CD4-positive, alpha-beta memory T cell (primary cell): ENCODE data around the gene DPYSL5. TPM values are rescaled to one million over a fixed set of nuclear protein-coding genes. Genes with fewer than 3 reads are reported as not detected.
A peak's percentile ranks its signal among the peaks of the same experiment; 100 is the strongest.

Experiments
- CTCF ChIA-PET: fragments of 350-600 bp; sonication (Branson Sonifier 250); formaldehyde crosslinking; loops from one replicate; lab custom pipeline; 2021; ENCODE audit warnings: inconsistent platforms; ENCODE audit not compliant: partially characterized antibody; lab: Charles Lee
- POLR2A ChIA-PET: fragments of 350-600 bp; sonication (Branson Sonifier 250); formaldehyde crosslinking; loops from one replicate; lab custom pipeline; 2021; ENCODE audit not compliant: partially characterized antibody; lab: Charles Lee
- DNase-seq, 5 donors: peaks; one replicate each; pipeline versions ENCODE4 v3.0.0 to v3.0.0-alpha.2; 2020 to 2022; ENCODE audit warnings: mixed read lengths in 1 of 5
- H3K27ac ChIP-seq: one replicate; pipeline ENCODE4 v1.7.0; 2013; ENCODE audit warnings: low read depth, low read length
- H3K27me3 ChIP-seq: 2 replicates; pipeline ENCODE4 v1.7.0; 2013; ENCODE audit warnings: mild to moderate bottlenecking, low read length, moderate library complexity; ENCODE audit not compliant: insufficient read depth
- H3K36me3 ChIP-seq: 2 replicates; pipeline ENCODE4 v1.7.0; 2013; ENCODE audit warnings: mild to moderate bottlenecking, low read length, moderate library complexity; ENCODE audit not compliant: insufficient read depth
- H3K4me1 ChIP-seq: 2 replicates; pipeline ENCODE4 v1.7.0; 2013; ENCODE audit warnings: mild to moderate bottlenecking, low read length, moderate library complexity; ENCODE audit not compliant: insufficient read depth
- H3K4me3 ChIP-seq, 2 donors: one replicate each; pipeline ENCODE4 v1.7.0; 2013; ENCODE audit warnings: low read length in 2 of 2, mild to moderate bottlenecking in 1 of 2
- H3K9me3 ChIP-seq, 2 donors: one replicate each; pipeline ENCODE4 v1.7.0; 2013; ENCODE audit warnings: low read length in 2 of 2, control low read depth in 1 of 2; ENCODE audit not compliant: control insufficient read depth in 1 of 2
- H3K27ac Mint-ChIP-seq, 7 donors: one replicate each; pipeline ENCODE4 v1.8.0; 2020 to 2021; ENCODE audit warnings: mixed read lengths in 7 of 7, mild to moderate bottlenecking in 6 of 7, inconsistent platforms in 3 of 7, moderate library complexity in 3 of 7
- H3K27me3 Mint-ChIP-seq, 2 donors: one replicate each; pipeline ENCODE4 v1.8.0; 2020 to 2021; ENCODE audit warnings: mixed read lengths in 2 of 2
- H3K36me3 Mint-ChIP-seq, 2 donors: one replicate each; pipeline ENCODE4 v1.8.0; 2020 to 2021; ENCODE audit warnings: mixed read lengths in 2 of 2, inconsistent platforms in 1 of 2, mild to moderate bottlenecking in 1 of 2
- H3K4me1 Mint-ChIP-seq, 4 donors: one replicate each; pipeline ENCODE4 v1.8.0; 2020 to 2021; ENCODE audit warnings: mixed read lengths in 4 of 4, mild to moderate bottlenecking in 1 of 4
- H3K4me3 Mint-ChIP-seq, 8 donors: one replicate each; pipeline ENCODE4 v1.8.0; 2020 to 2021; ENCODE audit warnings: mixed read lengths in 8 of 8, mild to moderate bottlenecking in 7 of 8, moderate library complexity in 6 of 8, inconsistent platforms in 3 of 8
- H3K9me3 Mint-ChIP-seq, 8 donors: one replicate each; pipeline ENCODE4 v1.8.0; 2020 to 2021; ENCODE audit warnings: mixed read lengths in 8 of 8, mild to moderate bottlenecking in 5 of 8, inconsistent platforms in 3 of 8, moderate library complexity in 1 of 8
- intact Hi-C: fragments of 100-400 bp; cut with micrococcal nuclease; formaldehyde crosslinking; loops from one replicate; pipeline ENCODE4 v1.15.1; 2023
- polyA plus RNA-seq, 2 donors: library from polyadenylated mRNA; unstranded; fragments of 300-500 nt; fragmentation: Illumina TruSeq; gene quantifications; one replicate each; pipeline ENCODE4 v1.2.3, GENCODE V29; 2021
- total RNA-seq, 2 experiments: library from RNA; stranded (reverse); gene quantifications; one replicate each; pipeline ENCODE4 v1.2.3, GENCODE V29; 2021

DPYSL5 gene, protein sequence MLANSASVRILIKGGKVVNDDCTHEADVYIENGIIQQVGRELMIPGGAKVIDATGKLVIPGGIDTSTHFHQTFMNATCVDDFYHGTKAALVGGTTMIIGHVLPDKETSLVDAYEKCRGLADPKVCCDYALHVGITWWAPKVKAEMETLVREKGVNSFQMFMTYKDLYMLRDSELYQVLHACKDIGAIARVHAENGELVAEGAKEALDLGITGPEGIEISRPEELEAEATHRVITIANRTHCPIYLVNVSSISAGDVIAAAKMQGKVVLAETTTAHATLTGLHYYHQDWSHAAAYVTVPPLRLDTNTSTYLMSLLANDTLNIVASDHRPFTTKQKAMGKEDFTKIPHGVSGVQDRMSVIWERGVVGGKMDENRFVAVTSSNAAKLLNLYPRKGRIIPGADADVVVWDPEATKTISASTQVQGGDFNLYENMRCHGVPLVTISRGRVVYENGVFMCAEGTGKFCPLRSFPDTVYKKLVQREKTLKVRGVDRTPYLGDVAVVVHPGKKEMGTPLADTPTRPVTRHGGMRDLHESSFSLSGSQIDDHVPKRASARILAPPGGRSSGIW
- not detected for total RNA-seq
- not detected for polyA plus RNA-seq

DNA sequence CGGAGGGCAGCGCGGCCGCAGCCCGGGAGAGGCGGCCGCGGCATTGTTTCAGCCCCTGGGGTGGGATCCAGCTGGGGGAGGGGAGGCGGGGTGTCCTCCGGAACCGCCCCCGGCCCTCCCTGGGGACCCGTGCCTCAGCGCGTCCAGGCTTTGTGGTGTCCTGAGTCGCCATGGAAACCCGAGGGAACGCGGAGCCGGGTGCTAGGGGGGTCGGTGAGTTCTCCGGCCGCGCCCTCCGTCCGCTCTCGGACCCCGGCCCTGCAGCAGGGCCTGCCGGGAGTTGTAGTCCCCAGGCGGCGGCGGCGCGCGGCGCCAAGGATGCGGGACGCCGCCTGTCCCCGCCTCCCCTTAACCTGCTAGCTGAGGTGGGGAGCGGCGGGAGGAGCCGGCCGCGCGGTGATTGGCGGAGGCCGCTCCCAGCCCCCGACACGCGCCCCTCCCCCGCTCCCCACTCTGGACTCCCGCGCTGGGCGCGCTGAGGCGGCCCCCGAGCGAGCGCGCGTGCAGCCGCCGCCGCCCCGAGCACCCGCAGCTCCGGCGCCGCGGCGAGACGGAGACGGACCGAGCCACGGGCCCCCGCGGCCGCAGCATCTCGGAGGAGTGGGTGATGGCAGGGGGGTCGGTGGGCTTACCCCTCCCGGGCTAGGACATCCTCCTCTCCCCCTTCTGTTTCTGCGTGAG lies at the start of gene DPYSL5:
DPYSL5 (plus strand) TSS at position 478 of the 681 bp plus-strand sequence. CDS start 50,368 bp downstream, outside the sequence.
- Mint-ChIP-seq H3K9me3 (peaks cover 0 to 2% (median 0%) of the 10 kb centered on the region in 8 donors), H3K4me3 (peak within 1 kb of the TSS; percentile 71 to 92 (median 76)), H3K36me3 (no peaks in the 10 kb centered on the region), H3K27me3 (peaks cover 39 to 41% of the 10 kb centered on the region in 2 donors), H3K27ac (no peak within 1 kb of the TSS), H3K4me1 (peaks cover 2 to 27% (median 8%) of the 10 kb centered on the region in 4 donors)
- no peak for DNase-seq
- CTCF ChIA-PET = interaction anchor here (1.5 kb wide), 1 partner anchor 75 kb away, joined by 3 read pairs; no protein-coding TSS in a partner anchor
- Histone ChIP-seq H3K4me1 (peaks cover 38% of the 10 kb centered on the region), H3K27ac (no peak within 1 kb of the TSS), H3K9me3 (no peaks in the 10 kb centered on the region), H3K27me3 (peaks cover 43% of the 10 kb centered on the region), H3K4me3 (peak within 1 kb of the TSS in 1 of 2 donors; percentile 19), H3K36me3 (no peaks in the 10 kb centered on the region)
- POLR2A ChIA-PET = no interaction called here
- intact Hi-C loops = loop anchor here (5.0 kb wide), 1 partner anchor 75 kb away; no protein-coding TSS in a partner anchor

DNA sequence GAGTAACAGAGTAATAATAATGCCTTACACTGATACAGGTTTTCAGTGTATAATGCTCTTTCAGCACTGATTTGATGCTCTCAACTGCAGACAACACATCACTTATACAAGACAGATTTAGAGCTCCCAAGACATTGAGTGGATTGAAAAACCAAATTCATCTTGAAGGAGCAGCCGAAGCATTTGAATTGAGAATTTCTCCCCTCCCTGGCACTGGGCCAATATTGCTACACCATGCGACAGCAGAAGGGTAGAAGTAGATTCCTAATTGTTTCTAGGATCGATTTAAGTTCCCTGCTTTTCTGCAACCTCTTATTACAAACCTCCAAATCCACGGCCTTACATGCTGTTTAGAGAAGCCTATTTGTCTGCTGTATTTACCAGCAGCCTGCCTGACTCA lies 46.6 kb upstream of the DPYSL5 start:
- H3K4me1 Mint-ChIP-seq = no peaks in the 10 kb centered on the region
- H3K27me3 Mint-ChIP-seq = no peaks in the 10 kb centered on the region
- ChIA-PET POLR2A (no interaction called here), CTCF (no interaction called here)
- no peaks in the 10 kb centered on the region for H3K4me1 ChIP-seq
- H3K36me3 Mint-ChIP-seq = no peaks in the 10 kb centered on the region
- no peak overlapping the region for H3K4me3 Mint-ChIP-seq
- H3K9me3 ChIP-seq = no peaks in the 10 kb centered on the region
- peak overlapping the region in 1 of 7 donors; percentile 48 for H3K27ac Mint-ChIP-seq
- no peaks in the 10 kb centered on the region for H3K27me3 ChIP-seq
- no peaks in the 10 kb centered on the region for H3K9me3 Mint-ChIP-seq
- H3K4me3 ChIP-seq = no peak overlapping the region
- DNase-seq = no peak
- H3K27ac ChIP-seq = no peak overlapping the region
- H3K36me3 ChIP-seq = no peaks in the 10 kb centered on the region
- intact Hi-C loops = no loop called here

DNA sequence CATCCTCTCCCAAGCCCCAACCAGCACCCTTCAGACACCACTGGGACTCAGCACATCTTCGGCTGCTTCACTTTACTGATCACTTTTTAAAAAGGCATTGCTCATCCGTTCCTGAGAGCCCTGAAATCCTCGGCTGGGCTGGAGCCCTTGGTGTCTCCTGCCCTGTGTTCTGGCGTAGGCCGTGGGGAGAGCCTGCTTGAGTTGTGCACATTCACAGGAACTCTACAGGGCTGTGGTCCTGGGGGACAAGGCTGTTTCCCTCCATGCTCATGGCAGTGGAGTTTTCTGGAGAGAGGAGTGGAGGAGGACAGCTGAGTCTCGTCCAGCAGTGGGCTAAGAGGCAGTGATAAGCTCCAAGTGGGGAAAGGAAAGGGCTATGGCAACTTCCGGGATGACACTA lies 46.1 kb upstream of the DPYSL5 start:
- H3K4me1 ChIP-seq = no peaks in the 10 kb centered on the region
- Mint-ChIP-seq H3K27me3 (no peaks in the 10 kb centered on the region), H3K4me1 (no peaks in the 10 kb centered on the region), H3K9me3 (no peaks in the 10 kb centered on the region), H3K27ac (peak overlapping the region in 2 of 7 donors; percentile 41 to 48), H3K4me3 (no peak overlapping the region), H3K36me3 (no peaks in the 10 kb centered on the region)
- no peak for DNase-seq
- H3K27ac ChIP-seq = no peak overlapping the region
- H3K27me3 ChIP-seq = no peaks in the 10 kb centered on the region
- no peak overlapping the region for H3K4me3 ChIP-seq
- intact Hi-C loops = no loop called here
- ChIA-PET CTCF (no interaction called here), POLR2A (no interaction called here)
- no peaks in the 10 kb centered on the region for H3K36me3 ChIP-seq
- no peaks in the 10 kb centered on the region for H3K9me3 ChIP-seq

DNA sequence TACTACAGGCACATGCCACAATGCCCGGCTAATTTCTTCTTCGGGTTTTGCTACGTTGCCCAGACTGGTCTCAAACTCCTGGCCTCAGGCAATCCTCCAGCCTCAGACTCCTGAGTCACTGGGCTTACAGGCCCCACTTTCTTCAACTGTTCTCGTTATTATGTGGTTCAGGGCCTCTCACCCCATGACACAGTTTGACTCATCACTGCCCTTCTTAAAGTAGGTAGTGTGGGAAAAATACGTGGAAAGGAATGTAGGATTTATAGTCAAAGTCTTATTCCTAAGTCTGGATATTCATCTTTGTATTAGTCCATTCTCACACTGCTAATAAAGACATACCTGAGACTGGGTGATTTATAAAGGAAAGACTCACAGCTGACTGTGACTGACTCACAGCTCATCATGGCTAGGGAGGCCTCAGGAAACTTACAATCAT lies 42.7 kb upstream of the DPYSL5 start:
- no peaks in the 10 kb centered on the region for H3K27me3 ChIP-seq
- intact Hi-C loops = no loop called here
- H3K4me3 ChIP-seq = no peak overlapping the region
- CTCF ChIA-PET = no interaction called here
- no peaks in the 10 kb centered on the region for H3K36me3 ChIP-seq
- POLR2A ChIA-PET = no interaction called here
- H3K27ac ChIP-seq = no peak overlapping the region
- no peaks in the 10 kb centered on the region for H3K9me3 Mint-ChIP-seq
- no peak for DNase-seq
- peaks cover 5 to 9% (median 8%) of the 10 kb centered on the region in 4 donors for H3K4me1 Mint-ChIP-seq
- H3K27ac Mint-ChIP-seq = no peak overlapping the region
- H3K4me1 ChIP-seq = peaks cover 4% of the 10 kb centered on the region
- H3K27me3 Mint-ChIP-seq = no peaks in the 10 kb centered on the region
- H3K9me3 ChIP-seq = no peaks in the 10 kb centered on the region
- no peaks in the 10 kb centered on the region for H3K36me3 Mint-ChIP-seq
- no peak overlapping the region for H3K4me3 Mint-ChIP-seq

DNA sequence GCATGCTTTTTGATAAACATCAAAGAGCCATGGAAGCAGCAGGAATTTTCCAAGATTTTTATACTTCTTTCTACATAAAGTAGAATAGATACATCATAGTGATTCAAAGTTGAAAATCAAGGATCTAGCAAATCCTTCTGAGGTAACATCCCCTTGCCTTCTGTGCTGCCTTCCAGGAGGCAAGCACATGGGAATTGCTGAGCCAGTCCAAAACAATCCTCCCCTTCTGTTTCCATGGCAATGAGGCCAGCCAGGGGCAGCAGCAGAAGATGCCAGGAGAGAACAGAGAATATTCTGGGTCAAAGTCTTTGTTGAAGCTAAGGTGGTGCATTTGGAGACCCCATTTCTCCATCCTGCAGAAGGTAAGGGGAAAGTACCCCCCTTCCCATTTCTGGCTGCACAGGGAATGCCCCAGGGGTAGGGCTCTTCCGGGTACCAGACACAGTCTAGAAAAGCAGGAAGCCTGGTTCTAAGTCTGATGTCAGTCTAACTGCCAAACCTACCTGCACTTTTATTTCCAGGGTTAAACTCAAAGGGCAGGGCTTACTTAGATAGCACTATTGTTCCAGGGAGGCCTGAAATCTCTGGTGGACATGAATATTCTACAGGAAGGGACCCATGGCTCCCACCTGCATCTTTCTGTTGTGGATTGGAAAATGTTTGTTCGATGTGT lies 40.0 kb upstream of the DPYSL5 start:
- Histone ChIP-seq H3K27ac (no peak overlapping the region), H3K4me3 (no peak overlapping the region), H3K9me3 (no peaks in the 10 kb centered on the region), H3K36me3 (no peaks in the 10 kb centered on the region), H3K4me1 (peaks cover 10% of the 10 kb centered on the region), H3K27me3 (no peaks in the 10 kb centered on the region)
- no peak for DNase-seq
- ChIA-PET CTCF (interaction anchor here (0.7 to 1.0 kb wide), 2 partner anchors 11 to 51 kb away, joined by 3 read pairs; no protein-coding TSS in a partner anchor), POLR2A (no interaction called here)
- H3K4me1 Mint-ChIP-seq = peaks cover 9 to 19% (median 10%) of the 10 kb centered on the region in 4 donors
- intact Hi-C loops = no loop called here
- peak overlapping the region in 1 of 7 donors; percentile 76 for H3K27ac Mint-ChIP-seq
- no peaks in the 10 kb centered on the region for H3K9me3 Mint-ChIP-seq
- peaks cover 0 to 10% of the 10 kb centered on the region in 2 donors for H3K27me3 Mint-ChIP-seq
- H3K36me3 Mint-ChIP-seq = no peaks in the 10 kb centered on the region
- H3K4me3 Mint-ChIP-seq = no peak overlapping the region

DNA sequence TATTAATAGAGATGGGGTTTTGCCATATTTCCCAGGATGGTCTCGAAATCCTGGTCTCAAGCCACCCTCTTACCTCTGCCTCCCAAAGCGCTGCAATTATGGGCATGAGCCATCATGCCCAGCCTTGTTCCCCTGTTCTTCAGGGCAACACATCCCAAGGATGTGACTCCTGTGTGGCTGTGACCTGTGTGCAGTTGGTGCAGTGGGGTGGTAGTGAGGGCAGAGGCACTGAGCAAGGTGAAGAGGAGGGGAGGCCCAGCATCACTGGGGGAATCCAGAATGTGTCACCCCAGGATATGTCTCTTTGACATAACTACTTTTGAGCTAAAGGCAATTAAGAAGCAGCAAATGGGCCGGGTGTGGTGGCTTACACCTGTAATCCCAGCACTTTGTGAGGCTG lies 38.7 kb upstream of the DPYSL5 start:
- intact Hi-C loops = no loop called here
- Mint-ChIP-seq H3K4me1 (peaks cover 9 to 19% (median 10%) of the 10 kb centered on the region in 4 donors), H3K27ac (peak overlapping the region in 1 of 7 donors; percentile 10), H3K27me3 (peaks cover 0 to 10% of the 10 kb centered on the region in 2 donors), H3K9me3 (no peaks in the 10 kb centered on the region), H3K36me3 (no peaks in the 10 kb centered on the region), H3K4me3 (no peak overlapping the region)
- Histone ChIP-seq H3K9me3 (no peaks in the 10 kb centered on the region), H3K4me1 (peaks cover 10% of the 10 kb centered on the region), H3K36me3 (no peaks in the 10 kb centered on the region), H3K27me3 (no peaks in the 10 kb centered on the region), H3K4me3 (no peak overlapping the region), H3K27ac (no peak overlapping the region)
- CTCF ChIA-PET = interaction anchor here (1.1 kb wide), 1 partner anchor 37 kb away, joined by 3 read pairs; no protein-coding TSS in a partner anchor
- POLR2A ChIA-PET = no interaction called here
- DNase-seq = no peak
